ENCODE data around the gene FAT1.

The FAT1 gene

GRCh38 chr4:186599483-186599882 is 124.2 kb downstream of the FAT1 start:
- no peak for FAIRE-seq

DNA sequence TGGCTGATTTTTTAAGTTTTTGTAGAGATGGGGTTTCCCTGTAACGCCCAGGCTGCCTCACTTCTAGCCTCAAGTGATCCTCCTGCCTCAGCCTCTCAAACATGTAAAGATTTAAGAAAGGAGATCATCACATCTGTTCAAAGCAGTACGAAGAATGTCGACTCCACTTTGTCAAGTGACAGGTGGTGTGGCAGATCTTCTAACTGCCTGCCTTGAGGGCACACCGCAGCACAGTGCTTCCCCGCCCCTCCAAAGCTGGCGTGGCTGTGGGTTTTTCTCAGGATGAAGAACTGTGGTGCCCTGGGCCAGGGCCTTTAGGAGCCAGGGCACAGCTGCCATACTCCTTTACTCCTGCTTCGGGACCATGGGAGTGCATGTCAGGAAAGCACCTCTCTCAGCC is 125.0 kb downstream of the FAT1 start:
- no peak for FAIRE-seq

DNA sequence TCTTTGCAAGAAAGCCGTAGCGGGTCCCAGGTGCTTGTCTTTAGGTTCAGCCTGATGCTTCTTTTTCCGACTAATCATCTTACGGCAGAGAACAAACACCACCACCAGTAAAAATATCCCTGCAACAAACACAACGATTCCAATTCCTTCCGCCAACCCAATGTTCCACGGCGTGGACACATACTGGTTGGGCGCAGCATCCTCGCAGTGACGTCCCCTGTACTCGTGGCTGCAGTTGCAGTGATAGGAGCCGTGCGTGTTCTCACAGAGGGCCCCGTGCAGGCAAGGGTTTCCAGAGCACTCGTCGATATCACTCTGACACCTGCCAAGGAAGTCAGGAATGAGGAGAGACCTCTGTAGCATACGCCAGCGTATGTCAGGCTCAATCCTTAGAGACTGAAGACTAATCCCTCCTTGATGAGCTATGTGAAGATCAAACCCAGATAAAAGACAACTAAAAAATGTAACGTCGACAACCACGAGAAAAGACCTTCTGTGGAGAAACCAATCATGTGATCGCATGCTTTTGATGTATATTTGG is 126.7 kb downstream of the FAT1 start:
- no peak for FAIRE-seq

DNA sequence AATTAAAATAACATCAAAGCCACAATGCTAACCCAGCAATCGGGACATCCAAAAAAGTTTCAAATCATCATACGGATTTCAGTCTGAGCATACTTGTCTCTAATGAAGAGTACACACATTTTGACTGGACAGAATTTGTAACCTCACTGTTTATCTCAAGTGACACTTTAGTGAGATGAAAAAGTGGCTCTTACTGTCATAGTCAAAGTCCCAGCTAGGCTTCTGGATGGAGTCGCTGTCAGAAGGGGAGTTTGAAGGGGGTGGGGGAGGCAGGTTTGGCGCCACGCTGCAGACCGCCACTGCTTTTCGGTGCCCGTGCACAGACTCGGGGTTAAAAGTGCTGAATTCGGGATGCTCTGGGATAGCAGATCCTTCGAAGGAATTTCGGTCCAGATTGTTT is 127.3 kb downstream of the FAT1 start:
- no peak for FAIRE-seq

DNA sequence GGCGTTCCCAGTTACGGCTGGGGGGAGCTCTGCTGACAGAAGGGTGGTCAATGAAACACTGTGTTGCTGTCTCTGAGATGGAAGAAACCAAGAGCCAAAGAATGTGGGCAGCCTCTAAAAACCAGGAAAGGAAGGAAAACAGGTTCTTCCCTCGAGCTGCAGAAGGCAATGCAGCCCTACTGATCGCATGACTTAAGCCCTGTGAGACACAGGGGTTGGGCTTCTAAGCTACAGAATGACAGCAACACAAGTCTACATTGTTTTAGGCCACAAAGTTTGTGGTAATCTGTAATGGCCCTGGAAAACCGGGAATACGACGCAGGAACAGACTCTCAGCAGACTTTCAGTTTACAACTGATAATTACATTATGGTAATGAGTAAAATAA is 130.1 kb downstream of the FAT1 start:
- FAIRE-seq, result no peak

- no peak for FAIRE-seq
Measured at GRCh38 chr4:186592966-186593586, 130.6 kb downstream of the FAT1 start.

DNA sequence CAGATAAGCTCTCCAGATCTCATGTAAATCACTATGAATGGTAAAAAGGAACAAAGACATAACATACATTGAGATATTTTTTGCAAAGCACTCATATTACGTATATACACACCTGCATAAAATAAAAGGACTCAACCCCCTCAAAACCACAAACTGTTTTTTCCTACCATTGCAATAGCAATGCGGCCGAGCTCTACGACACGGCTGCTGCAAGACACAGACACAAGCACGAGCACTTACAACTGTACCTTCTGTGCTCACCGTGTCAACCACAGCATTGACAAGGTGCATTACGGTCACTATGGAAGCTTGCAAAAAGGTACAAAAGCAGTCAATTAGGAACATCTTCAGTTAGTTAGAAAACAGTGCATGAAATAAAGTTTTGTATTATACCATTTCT is 131.2 kb downstream of the FAT1 start:
- FAIRE-seq, result no peak

DNA sequence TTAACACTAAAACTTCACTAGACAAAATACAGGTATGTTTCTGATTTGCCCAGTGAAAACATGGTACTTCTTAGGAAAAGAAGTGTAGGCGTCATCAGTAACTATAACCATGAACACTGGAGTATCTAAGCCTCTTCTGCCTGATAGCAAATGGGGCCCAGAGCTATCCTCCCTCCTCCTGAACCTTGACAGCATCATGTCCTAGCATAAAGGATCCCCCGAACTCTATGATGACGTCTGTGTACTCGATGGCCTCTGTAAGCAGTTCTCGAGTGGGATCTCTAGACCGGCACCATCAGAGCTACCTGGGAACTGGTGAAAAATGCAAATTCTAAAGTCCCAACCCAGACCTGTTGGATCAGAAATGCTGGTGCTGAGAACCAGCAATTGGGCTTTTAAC is 132.0 kb downstream of the FAT1 start:
- no peak for FAIRE-seq

GRCh38 chr4:186588503-186588902 is 135.2 kb downstream of the FAT1 start:
- no peak for FAIRE-seq

DNA sequence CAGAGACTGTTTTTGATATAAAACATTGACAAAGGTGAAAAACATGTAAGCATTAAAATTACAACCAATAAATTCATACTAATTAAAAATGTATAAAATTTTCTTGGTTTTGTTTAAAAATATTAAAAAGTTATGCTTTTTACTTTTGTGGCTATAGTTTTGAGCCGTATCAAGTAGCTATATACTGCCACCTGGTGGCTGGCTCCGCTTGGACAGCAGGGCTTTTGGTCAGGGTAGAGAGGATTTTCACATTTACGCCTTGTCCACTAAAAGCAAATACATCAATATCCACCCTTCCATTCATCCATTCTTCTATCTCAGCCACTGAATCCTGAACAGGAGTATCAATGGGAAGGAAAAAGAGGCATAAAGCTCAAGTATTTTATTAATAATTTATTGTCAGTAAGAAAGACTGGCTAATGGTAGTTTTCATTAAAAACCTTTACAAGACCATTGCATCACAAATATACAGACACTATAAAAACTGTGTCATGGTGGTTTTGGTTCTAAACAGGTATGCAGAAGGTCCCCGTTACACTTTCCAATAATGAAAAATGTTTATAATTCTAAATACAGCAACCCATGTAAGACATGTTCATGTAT is 136.1 kb downstream of the FAT1 start:
- FAIRE-seq, result peak; percentile 75

DNA sequence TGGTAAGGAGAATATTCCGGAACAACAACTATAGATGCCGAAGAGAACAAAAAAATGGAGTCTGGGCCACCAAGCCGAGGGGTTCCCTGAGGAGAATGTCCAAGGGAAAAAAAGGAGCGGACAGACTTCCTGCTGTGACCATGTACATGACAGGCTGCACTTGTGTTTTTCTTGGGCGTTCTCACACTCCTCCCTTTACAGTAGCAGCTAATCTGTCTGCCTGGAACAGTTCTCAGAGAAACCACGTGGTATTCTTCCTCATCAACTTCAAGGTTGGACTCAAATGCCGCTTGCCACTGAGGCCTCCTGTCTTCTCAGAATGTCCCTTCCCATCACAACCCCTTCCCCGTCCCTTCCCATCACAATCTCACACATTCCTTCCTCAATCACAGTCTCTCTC is 137.5 kb downstream of the FAT1 start:
- no peak for FAIRE-seq

- no peak for FAIRE-seq
Measured at GRCh38 chr4:186584912-186585311, 138.7 kb downstream of the FAT1 start.

DNA sequence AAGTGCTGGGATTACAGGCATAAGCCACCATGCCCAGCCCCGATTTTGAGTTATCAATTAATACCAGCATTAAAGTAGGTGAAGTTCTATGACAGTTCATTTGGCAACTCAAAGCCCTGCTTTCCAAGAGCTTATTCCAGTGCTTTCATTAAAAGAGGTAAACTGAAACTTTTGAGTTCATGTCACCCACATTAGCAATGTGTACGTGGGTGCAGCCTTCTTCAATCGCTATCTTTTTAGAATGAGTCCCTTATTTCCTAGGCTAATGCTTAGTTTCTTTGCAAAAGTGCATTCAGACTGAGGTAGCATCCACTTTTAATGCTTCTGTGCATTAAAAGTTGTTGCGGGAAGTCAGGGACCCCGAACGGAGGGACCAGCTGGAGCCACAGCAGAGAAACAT is 142.2 kb downstream of the FAT1 start:
- no peak for FAIRE-seq

GRCh38 chr4:186580669-186581068 is 143.0 kb downstream of the FAT1 start:
- no peak for FAIRE-seq

DNA sequence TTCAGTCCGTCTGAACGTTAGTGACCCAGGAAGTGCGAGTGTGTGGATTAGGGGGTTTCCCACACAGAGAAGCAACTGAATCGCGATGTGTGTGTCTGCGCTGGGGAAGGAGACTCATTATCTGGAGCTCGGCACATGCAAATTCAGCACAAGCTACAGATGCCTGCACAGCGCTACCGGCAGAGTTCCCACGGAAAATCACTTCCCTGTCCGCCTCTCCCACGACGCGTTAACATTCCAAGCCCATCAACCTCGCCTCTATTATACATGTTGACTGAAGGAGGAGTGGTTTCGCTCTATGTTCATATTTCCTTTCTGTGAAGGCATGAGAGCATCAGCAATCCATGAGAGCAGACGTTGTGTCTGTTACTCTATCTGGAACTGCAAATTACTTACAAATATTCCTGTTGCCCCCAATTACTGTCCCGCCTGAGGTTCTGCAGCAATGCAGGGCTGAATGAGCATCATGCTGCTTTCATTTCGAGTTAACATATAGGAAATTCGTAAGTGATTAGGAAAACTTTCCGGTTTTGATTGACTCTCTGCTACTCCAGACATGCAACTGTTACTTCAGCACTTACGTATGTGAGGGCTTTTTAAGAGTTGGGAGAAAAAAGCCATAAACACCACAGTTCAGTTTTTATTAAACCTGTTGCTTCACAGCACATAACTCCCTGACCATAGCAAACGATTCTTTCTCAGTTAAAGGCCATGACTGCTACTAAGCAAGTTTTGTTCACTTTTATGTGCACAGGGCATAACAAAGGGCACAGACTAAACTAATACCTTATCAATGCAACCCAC is 153.3 kb downstream of the FAT1 start:
- FAIRE-seq, result no peak

DNA sequence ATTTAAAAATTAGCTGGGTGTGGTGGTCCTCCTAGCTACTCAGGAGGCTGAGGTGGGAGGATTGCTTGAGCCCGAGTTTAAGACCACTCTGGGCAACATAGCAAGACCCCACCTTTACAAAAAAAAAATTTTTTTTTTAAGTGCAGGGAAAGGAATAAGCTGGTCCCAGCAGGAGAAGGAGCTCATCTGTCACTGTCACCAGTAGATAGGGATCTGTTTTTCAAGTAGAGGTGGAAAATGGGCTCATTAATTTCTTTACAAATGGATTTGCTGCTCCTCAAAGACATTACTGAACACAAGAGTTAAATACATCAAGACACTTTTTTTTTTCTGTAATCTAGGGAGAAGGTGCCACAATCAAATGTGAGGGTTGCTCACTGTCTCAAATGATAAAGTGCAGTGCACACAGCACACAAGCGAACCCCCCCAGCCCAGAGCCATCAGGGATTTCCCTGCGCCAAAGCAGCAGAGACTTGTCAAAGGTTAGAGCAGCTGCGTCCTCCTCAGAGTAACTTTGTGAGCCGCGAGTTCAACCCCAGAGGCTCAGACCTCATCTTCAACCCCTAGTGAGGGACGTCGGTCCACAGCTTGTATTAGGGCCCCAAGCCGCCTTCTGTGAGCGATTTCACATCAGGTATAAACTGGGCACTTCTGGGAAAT is 154.0 kb downstream of the FAT1 start:
- no peak for FAIRE-seq

DNA sequence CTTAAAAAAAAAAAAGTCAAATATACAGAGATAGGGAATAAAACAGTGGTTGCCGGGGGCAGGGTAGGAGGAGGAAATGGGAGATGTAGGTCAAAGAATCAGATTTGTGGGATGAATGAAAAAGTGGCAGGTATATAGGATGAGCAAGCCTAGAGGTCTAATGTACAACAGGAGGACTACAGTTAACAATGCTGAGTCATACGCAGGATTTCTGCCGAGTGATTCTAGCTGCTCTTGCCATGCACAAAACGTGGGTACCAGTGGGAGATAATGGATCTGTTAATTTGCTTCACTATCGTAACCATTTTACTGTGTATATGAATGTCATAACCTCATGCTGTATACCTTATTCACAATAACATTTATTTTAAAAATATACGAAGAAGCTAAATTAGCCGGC is 157.6 kb downstream of the FAT1 start:
- FAIRE-seq, result no peak

- no peak for FAIRE-seq
Measured at GRCh38 chr4:186563761-186564160, 159.9 kb downstream of the FAT1 start.

- FAIRE-seq, result peak; percentile 33
Measured at GRCh38 chr4:186561748-186562147, 161.9 kb downstream of the FAT1 start.

DNA sequence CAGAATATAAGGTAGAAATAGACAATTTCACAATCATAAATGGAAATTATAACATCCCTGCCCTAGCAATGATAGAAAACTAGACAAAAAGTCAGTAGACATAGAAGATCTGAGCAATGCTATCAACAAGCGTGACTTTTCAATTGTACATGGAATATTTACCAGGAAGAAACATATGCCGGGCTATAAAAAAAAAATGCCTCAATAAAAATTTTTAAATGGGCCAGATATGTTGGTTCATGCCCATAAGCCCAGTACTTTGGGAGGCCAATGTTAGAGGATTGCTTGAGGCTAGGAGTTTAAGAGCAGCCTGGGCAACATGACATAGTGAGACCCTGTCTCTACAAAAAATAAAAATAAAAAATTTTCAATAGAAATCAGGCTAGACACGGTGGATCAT is 163.0 kb downstream of the FAT1 start:
- no peak for FAIRE-seq

GRCh38 chr4:186557486-186557885 is 166.2 kb downstream of the FAT1 start:
- no peak for FAIRE-seq

DNA sequence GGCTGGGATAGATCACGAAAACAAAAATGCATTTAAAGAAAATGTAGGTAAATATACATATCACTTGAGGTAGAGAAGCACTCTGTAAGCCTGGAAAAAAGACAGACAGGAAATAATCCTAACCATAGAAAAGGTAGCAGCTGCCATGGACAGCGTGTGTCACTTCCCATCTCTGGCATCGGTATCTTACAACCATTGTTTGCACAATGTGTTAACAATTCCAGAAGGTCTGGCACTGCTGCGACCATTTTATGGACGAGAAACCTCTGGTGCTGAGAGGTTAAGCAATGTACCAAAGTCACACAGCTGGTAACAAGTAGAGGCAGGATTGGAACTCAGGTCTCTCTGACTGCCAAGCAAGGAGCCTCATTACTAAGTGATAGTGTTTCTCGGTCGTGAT is 166.6 kb downstream of the FAT1 start:
- no peak for FAIRE-seq
